GM04504 (cell line): ENCODE measurements around the gene TYMS.
A peak's percentile ranks its signal among the peaks of the same experiment; 100 is the strongest.

ENCODE experiments used
- DNase-seq: peaks from one replicate; pipeline ENCODE4 v3.0.0-alpha.2; 2012; ENCODE audit warnings: low read depth

The TYMS gene

DNA sequence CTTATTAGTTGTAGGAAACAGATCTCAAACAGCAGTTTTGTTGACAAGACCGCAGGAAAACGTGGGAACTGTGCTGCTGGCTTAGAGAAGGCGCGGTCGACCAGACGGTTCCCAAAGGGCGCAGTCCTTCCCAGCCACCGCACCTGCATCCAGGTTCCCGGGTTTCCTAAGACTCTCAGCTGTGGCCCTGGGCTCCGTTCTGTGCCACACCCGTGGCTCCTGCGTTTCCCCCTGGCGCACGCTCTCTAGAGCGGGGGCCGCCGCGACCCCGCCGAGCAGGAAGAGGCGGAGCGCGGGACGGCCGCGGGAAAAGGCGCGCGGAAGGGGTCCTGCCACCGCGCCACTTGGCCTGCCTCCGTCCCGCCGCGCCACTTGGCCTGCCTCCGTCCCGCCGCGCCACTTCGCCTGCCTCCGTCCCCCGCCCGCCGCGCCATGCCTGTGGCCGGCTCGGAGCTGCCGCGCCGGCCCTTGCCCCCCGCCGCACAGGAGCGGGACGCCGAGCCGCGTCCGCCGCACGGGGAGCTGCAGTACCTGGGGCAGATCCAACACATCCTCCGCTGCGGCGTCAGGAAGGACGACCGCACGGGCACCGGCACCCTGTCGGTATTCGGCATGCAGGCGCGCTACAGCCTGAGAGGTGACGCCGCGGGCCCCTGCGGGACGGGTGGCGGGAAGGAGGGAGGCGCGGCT lies at the start of gene TYMS:
Gene TYMS, plus strand, starts transcription at position 343 of the 690 bp plus-strand sequence. Its CDS starts 90 bp downstream, at position 433.
- peak; percentile 10 for DNase-seq

- no peak for DNase-seq
Observed at GRCh38 chr18:607930-608329, 49.5 kb upstream of the TYMS start.

- DNase-seq, result no peak
Observed at GRCh38 chr18:610214-610928, 47.1 kb upstream of the TYMS start.

DNA sequence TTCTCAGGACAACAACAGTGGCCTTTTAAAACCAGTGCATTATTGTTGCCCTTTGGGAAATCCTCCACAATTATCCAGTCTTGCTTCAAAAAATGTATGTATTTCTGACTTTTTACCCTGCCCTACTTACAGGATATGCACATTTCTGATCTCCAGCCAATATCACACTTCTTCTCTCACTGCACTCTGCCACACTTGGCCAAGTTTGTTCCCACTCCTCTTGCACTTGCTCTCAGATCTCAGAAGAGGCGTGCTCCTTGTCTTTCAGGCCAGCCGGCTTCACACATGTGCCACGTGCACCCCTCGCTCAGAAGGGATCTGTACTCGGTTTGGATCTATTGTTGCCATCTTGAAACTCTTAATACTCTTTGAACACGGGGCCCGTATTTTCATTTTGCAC lies 45.3 kb upstream of the TYMS start:
- no peak for DNase-seq

GRCh38 chr18:614193-614592 lies 43.3 kb upstream of the TYMS start:
- no peak for DNase-seq

DNA sequence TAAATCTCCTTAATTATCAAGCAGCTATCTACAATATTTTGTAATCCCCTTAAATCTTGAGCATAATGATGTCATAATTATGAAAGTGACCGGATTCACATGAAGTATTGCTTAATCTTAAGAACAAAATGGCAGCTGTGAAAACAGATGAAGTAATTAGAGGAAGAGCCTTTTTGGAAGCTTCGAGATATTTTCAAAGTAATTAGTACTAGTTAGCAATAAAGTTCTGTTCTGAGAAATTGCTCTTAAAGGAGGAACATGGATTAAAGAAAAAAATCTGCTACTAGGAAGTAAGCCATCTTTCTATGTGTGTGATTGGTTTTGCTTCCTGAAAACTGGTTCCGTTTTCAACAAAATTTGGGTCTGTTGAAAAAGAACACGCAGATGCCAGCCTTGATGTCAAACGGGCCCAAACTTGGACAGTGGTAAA lies 42.3 kb upstream of the TYMS start:
- no peak for DNase-seq

GRCh38 chr18:615773-616172 lies 41.7 kb upstream of the TYMS start:
- DNase-seq, result no peak

DNA sequence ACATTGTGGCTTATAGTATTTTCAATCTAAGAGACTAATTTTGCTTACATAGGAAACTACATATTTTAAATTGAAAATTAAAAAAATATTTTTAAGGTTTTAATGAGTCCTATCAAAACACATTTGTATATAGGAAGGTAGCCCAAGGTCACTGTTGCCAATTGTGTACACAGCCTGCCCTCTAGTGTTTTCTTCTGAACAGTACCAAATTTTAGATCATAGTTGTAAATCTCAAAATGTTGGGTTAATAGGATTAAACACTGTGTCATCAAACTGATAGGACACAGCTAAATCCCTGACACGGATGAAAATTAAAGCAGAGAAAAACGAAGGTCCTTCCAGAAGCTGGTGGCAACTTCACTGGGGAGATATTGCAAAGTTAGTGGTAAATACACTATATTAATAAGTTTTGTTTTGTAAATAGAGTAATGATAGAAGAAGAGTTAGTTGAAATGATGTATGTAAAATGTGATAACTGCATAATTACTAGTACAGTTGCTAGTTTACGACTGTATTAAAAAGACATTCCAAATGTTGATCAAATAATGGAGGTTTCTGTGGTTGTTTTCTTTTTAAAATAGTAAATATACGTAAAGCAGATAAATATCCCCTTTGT lies 41.0 kb upstream of the TYMS start:
- DNase-seq, result no peak

DNA sequence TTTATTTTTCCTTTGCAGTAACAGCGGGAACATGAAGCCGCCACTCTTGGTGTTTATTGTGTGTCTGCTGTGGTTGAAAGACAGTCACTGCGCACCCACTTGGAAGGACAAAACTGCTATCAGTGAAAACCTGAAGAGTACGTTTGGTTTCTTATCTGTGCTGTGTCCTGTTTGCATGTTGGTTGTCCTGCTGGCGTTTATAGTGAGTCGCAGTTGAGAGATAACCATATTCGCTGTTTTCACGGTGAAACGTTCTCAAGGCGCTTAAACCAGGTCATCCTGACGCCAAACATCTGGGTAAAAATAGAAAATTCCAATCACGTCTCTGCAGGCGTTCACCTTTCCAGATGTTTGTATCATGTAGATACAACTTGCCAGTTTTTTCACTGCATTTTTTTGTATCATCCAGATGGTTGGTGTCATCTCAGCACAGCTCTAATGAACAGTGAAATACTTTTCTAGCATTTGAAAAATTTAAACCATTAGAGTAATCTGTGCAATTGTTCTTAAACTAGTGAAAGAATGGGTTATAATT lies 39.4 kb upstream of the TYMS start:
- DNase-seq, result no peak

- DNase-seq, result no peak
Observed at GRCh38 chr18:618618-619017, 38.8 kb upstream of the TYMS start.

DNA sequence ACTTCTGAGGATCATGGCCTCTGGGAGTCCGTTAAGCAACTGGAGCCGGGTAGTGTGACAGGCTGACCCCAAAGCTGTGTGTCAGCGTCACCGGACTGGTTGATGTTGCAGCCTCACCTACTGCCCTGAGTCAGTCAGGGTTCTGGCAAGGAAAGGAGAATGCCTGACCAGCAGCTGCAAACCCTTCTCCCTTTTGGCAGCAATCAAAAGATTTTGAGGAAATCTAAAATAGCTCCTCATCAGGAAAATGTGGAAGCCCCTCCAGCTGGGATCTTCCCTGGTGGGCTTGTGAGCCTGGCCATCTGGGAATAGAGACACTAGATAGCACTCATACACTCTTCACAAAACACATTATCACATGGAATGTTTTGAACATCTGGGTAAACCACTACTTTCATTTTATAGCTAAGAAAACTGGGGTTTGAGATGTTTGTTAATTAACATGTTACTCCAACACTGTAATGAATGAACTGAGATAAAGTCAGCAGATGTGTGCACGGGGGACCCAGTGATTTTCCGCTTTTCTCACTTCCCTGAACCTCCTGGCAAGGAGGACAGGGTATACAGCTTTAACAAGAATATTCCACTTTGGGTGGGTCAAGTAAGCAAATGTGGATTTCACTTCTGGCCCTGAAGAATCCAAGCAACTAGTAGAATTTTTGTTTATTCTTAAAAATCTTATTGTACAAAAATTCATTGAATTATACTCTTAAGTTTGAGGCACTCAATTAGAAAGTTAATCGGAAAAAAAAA lies 36.0 kb upstream of the TYMS start:
- DNase-seq, result peak; percentile 47

- DNase-seq, result no peak
Observed at GRCh38 chr18:622289-622688, 35.2 kb upstream of the TYMS start.

GRCh38 chr18:623761-624620 lies 33.5 kb upstream of the TYMS start:
- DNase-seq, result peak; percentile 36

DNA sequence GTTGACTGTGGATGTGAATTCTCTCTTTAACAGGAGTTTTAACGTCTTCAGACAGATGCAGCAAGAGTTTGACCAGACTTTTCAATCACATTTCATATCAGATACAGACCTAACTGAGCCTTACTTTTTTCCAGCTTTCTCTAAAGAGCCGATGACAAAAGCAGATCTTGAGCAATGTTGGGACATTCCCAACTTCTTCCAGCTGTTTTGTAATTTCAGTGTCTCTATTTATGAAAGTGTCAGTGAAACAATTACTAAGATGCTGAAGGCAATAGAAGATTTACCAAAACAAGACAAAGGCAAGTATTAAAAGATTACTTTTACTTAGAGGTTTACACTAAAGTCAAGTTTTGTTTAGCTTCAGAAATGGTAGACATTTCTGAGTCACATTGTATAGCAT lies 30.2 kb upstream of the TYMS start:
- DNase-seq, result peak; percentile 19

GRCh38 chr18:629269-630150 lies 27.9 kb upstream of the TYMS start:
- no peak for DNase-seq

DNA sequence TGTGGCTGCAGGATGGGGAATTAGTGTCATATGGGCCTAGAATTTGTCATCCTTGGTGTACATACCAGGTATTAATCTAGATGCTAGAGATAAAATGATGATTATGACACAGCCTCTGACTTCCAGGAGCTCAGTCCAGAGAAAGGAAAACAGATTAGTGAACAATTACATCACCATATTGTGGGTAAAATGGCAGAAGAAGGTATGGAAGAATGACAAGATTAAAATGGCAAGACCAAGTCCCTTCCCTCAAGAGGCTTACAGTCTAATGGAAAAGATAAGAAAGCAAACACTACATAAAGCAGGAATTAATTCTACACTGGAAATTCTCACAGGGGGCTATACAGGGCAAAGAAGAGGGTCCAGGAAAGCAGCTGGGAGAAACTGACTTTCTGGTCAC lies 25.9 kb upstream of the TYMS start:
- no peak for DNase-seq

DNA sequence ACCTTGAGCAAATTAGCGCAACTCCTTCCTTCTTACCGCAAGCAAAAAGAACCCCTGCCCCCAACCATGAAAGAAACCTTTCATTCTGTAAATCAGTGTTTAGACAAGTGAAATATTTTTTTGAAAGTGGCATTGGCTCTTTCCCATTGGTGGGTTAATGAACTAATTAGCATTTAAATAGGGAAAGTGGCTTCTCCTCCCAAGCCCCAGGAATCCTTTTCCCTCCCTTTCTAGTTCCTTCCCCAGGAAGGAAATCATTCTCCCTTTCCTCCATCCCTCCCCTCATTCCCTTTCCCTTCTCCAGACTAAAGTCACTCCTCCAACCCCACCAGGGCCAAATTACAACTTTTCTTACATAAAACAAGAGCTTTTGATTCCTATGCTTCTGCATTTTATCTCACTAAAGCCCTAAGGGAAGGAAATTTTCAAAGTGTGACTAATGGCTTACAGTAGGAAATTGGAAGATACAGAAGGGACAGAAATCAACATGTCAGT lies 22.9 kb upstream of the TYMS start:
- no peak for DNase-seq

- DNase-seq, result no peak
Observed at GRCh38 chr18:635171-635570, 22.3 kb upstream of the TYMS start.

DNA sequence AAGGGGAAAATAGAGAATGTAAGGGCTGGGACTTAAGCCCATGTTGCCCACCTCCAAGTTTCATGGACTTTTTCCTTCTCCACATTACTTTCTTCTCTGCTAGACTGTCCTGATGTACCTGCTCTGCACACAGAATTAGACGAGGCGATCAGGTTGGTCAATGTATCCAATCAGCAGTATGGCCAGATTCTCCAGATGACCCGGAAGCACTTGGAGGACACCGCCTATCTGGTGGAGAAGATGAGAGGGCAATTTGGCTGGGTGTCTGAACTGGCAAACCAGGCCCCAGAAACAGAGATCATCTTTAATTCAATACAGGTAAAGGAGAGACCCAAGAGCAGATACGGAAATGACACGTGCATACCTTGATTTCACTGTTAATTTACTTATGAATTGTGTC lies 16.2 kb upstream of the TYMS start:
- no peak for DNase-seq

DNA sequence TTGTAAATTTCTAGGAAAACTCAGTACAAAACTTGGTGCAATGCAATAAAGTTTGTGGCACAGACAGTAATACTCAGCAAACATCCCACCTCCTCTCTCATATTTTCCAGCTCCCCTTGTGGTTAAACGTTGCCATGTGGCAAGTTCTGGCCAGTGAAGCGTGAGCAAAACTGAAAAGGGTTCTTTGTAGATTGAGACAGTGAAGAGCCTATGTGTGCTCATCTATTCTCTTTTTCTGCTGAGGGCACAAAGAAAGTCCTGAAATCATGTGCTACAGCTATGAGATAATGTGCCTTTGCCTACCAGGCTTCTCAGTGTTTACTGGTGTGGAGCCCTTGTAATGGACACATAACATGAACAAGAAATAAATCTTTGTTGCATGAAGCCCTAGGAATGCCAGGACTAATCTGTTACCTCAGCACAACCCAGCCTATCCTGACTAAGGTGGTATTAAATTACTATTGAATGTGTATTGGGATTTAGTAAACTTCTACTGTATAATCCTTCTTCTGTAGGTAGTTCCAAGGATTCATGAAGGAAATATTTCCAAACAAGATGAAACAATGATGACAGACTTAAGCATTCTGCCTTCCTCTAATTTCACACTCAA lies 13.0 kb upstream of the TYMS start:
- no peak for DNase-seq
